Lung (tissue), 12 donors: ENCODE measurements around the gene XDH. TPM values are rescaled to one million over a fixed set of nuclear protein-coding genes. Genes with fewer than 3 reads are reported as not detected.
A peak's percentile ranks its signal among the peaks of the same experiment; 100 is the strongest.

Experiments
- ATAC-seq: fragments of 200-7000 bp; cut with Tn5 transposase; one replicate; pipeline ENCODE4 v1.9.1; 2020; ENCODE audit warnings: moderate number of reproducible peaks; ENCODE audit not compliant: insufficient read depth, low FRiP score
- DNase-seq, 3 donors: peaks; one replicate each; pipeline ENCODE4 v3.0.0-alpha.2; 2013 to 2017
- H3K27ac ChIP-seq, 2 donors: one replicate each; pipeline ENCODE4 v1.5.1; 2013; ENCODE audit warnings: mild to moderate bottlenecking in 2 of 2, moderate library complexity in 2 of 2, control low read depth in 1 of 2, inconsistent platforms in 1 of 2, low read depth in 1 of 2, low read length in 1 of 2
- H3K27me3 ChIP-seq, 3 donors: one replicate each; pipeline ENCODE4 v1.5.1; 2013; ENCODE audit warnings: low read length in 2 of 3; ENCODE audit not compliant: control insufficient read depth in 3 of 3, insufficient read depth in 3 of 3
- H3K36me3 ChIP-seq, 4 donors: one replicate each; pipeline ENCODE4 v1.5.1; 2013; ENCODE audit warnings: low read length in 4 of 4, mild to moderate bottlenecking in 1 of 4, moderate library complexity in 1 of 4; ENCODE audit not compliant: control insufficient read depth in 4 of 4, insufficient read depth in 4 of 4
- H3K4me1 ChIP-seq, 5 donors: one replicate each; pipeline ENCODE4 v1.5.1; 2013; ENCODE audit warnings: low read length in 5 of 5, mild to moderate bottlenecking in 2 of 5, moderate library complexity in 1 of 5; ENCODE audit not compliant: control insufficient read depth in 5 of 5, insufficient read depth in 5 of 5
- H3K4me3 ChIP-seq: one replicate; pipeline ENCODE4 v1.5.1; 2013; ENCODE audit warnings: mild to moderate bottlenecking, control low read depth, moderate library complexity
- H3K9ac ChIP-seq, 2 donors: one replicate each; pipeline ENCODE4 v1.5.1; 2013; ENCODE audit warnings: low read length in 2 of 2, control low read depth in 1 of 2; ENCODE audit not compliant: insufficient read depth in 1 of 2
- H3K9me3 ChIP-seq, 4 donors: one replicate each; pipeline ENCODE4 v1.5.1; 2013; ENCODE audit warnings: low read length in 3 of 4, mild to moderate bottlenecking in 1 of 4, moderate library complexity in 1 of 4; ENCODE audit not compliant: control insufficient read depth in 4 of 4, insufficient read depth in 3 of 4
- WGBS, 2 donors: extraction: QIAGEN DNeasy Blood & Tissue Kit; methylation state at CpG; one replicate each; pipeline ENCODE4 v1.1.7; 2013; 5-methylcytosine and 5-hydroxymethylcytosine counted together
- polyA plus RNA-seq, 2 donors: library from polyadenylated mRNA; stranded (reverse); fragments of 200-250 nt; gene quantifications; one replicate each; pipeline ENCODE4 v1.2.1, GENCODE V29; 2013
- total RNA-seq, 2 donors: library from RNA; depleted of rRNA in 1 of 2; stranded (reverse); fragments of >200 nt in 1 of 2; gene quantifications; one replicate each; pipeline ENCODE4 v1.2.1, GENCODE V29; 2014 to 2021
- TF ChIP-seq, protein P1 (sequence below): IDR thresholded peaks from 2 replicates; pipeline ENCODE4 v1.5.1; 2012; ENCODE audit warnings: mild to moderate bottlenecking; ENCODE audit errors: control extremely low read depth, extremely low read depth
- donor health status: control.
- donor health status: control.
- donor health status: Bipolar disorder and iron deficiency.
- donor health status: healthy.
- donor health status: DM: yes; HTN: yes; CAD: no.

Gene XDH
- total and polyA plus RNA-seq, 4 donors, result 0.12 to 1.5 (median 0.60) TPM

DNA sequence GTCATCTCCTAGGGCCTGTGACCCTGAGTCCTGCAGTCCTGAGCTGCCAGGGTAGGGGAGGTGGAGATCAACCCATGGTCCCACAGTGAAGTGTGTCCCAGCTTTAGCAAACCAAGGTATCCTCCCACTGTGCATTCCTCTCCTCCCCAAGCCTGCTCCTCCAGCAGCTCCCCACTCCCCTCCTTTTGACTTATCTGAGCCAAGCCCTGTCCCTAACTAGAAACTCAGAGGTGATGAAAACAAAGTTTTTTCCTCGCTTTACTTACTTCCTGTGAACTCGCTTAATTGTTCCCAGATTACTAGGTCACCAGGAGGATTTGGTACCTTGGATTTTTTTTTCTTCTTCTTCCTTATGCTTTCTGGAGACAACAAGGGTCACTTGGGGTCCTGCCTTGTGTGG, 99.8 kb downstream of the XDH start:
- H3K9me3 ChIP-seq, result peaks cover 0 to under 1% (median 0%) of the 10 kb centered on the region in 4 donors
- no peaks in the 10 kb centered on the region for H3K36me3 ChIP-seq
- no peaks in the 10 kb centered on the region for H3K27me3 ChIP-seq
- peaks cover 0 to 21% (median 4%) of the 10 kb centered on the region in 5 donors for H3K4me1 ChIP-seq
- H3K9ac ChIP-seq, result no peak overlapping the region
- DNase-seq (no peak), ATAC-seq (no peak)
- TF ChIP-seq, protein P1, sequence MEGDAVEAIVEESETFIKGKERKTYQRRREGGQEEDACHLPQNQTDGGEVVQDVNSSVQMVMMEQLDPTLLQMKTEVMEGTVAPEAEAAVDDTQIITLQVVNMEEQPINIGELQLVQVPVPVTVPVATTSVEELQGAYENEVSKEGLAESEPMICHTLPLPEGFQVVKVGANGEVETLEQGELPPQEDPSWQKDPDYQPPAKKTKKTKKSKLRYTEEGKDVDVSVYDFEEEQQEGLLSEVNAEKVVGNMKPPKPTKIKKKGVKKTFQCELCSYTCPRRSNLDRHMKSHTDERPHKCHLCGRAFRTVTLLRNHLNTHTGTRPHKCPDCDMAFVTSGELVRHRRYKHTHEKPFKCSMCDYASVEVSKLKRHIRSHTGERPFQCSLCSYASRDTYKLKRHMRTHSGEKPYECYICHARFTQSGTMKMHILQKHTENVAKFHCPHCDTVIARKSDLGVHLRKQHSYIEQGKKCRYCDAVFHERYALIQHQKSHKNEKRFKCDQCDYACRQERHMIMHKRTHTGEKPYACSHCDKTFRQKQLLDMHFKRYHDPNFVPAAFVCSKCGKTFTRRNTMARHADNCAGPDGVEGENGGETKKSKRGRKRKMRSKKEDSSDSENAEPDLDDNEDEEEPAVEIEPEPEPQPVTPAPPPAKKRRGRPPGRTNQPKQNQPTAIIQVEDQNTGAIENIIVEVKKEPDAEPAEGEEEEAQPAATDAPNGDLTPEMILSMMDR, result no peak
- WGBS, 2 donors, result 78 to 92% methylated on average over 2 of the region's 2 CpGs
- no peak overlapping the region for H3K4me3 ChIP-seq
- H3K27ac ChIP-seq, result no peak overlapping the region

DNA sequence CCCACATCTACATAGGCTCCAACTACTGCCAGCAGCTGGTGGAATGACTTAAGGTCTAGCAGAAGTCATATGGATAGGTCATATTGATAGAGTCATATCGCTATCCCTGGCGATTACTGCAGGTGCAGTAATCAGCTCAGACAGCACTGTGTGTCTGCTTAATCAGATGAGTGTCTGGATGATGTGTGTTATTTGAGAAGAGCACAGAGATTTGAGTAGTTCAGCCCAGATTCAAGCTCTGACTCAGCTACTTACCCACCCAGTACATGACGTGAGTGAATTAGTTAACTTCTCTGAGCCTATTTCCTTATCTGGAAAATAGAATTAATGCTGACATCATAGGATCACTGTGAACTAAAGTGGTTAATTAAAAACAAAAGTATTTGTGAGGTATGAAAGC, 101.6 kb downstream of the XDH start:
- no peaks in the 10 kb centered on the region for H3K27me3 ChIP-seq
- no peaks in the 10 kb centered on the region for H3K36me3 ChIP-seq
- peaks cover 0 to 3% (median 0%) of the 10 kb centered on the region in 4 donors for H3K9me3 ChIP-seq
- peaks cover 0 to 3% (median 0%) of the 10 kb centered on the region in 5 donors for H3K4me1 ChIP-seq
- TF ChIP-seq, protein P1, result no peak
- H3K9ac ChIP-seq, result no peak overlapping the region
- whole genome bisulfite sequencing, 2 donors, result 89 to 91% methylated on average over 3 of the region's 3 CpGs
- no peak overlapping the region for H3K27ac ChIP-seq
- no peak for ATAC-seq
- DNase-seq, result no peak
- no peak overlapping the region for H3K4me3 ChIP-seq

DNA sequence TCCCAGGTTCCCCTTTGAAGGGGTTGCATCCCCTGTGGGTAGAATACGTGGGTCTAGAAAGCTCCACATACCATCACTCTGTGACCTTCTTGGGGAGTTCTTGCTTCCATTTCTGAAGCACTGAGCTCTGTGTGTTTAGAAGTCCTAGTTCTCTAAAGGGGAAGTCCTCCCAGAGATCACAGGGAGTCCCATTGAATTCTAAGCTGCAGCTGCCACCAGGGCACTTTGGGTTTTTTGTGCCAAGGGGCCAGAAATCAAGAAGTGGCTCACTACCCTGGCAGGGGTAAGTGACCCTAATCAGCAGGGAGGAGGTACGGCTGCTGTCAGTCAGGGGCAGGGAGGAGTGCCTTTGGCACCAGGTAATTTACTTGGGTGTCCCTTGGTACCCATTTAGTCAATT, 109.7 kb downstream of the XDH start:
- H3K4me3 ChIP-seq, result no peak overlapping the region
- H3K9ac ChIP-seq, result no peak overlapping the region
- DNase-seq (no peak), ATAC-seq (no peak)
- peaks cover 0 to 21% (median 3%) of the 10 kb centered on the region in 5 donors for H3K4me1 ChIP-seq
- TF ChIP-seq, protein P1, result no peak
- 80 to 87% methylated on average over 2 of the region's 2 CpGs for WGBS, 2 donors
- no peaks in the 10 kb centered on the region for H3K27me3 ChIP-seq
- H3K9me3 ChIP-seq, result peaks cover 0 to 3% (median 0%) of the 10 kb centered on the region in 4 donors
- H3K27ac ChIP-seq, result no peak overlapping the region
- H3K36me3 ChIP-seq, result no peaks in the 10 kb centered on the region

DNA sequence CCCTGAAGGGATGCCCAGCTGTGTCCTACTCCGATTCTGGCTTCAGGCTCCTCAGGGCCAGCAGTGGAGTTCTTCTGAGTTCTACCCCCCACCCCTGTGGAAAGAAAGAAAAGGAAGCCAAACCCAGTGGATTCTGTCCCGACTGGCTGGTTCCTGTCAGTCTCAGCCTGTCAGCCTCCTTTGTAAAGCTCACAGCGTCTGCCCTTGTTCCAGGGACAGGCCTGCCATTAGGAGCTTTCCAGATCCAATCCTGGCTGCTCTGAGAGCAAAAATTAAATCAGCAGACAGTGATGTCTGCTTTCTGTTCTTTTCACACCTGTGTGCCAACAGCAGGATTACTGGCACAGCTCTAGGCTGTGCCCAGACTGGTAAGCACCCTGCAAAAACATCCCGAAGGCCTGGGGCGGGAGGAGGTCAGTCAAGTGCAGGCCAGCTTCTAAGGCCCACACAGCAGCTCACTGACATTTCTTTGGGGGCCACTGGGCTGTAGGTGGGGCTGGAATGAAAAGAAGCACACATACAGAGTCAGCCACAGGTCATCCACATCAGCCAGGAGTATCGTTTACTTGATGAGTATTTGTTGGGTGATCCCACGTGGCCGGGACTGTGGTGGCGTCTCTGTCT, 111.5 kb downstream of the XDH start:
- 76 to 78% methylated on average over 9 of the region's 9 CpGs for WGBS, 2 donors
- TF ChIP-seq, protein P1, result no peak
- Histone ChIP-seq H3K4me3 (no peak overlapping the region), H3K27me3 (no peaks in the 10 kb centered on the region), H3K9ac (no peak overlapping the region), H3K9me3 (no peaks in the 10 kb centered on the region), H3K27ac (peak overlapping the region in 1 of 2 donors; percentile 61), H3K4me1 (peaks cover 0 to 21% (median 3%) of the 10 kb centered on the region in 5 donors), H3K36me3 (no peaks in the 10 kb centered on the region)
- DNase-seq (peak; percentile 85 to 95 (median 91)), ATAC-seq (no peak)
